NAMALWA (cell line): ENCODE measurements around the gene ARHGAP26.

Source experiments
- DNase-seq: peaks from one replicate; pipeline ENCODE4 v3.0.0-alpha.2; 2015; ENCODE audit warnings: low spot score

ARHGAP26 gene

DNA sequence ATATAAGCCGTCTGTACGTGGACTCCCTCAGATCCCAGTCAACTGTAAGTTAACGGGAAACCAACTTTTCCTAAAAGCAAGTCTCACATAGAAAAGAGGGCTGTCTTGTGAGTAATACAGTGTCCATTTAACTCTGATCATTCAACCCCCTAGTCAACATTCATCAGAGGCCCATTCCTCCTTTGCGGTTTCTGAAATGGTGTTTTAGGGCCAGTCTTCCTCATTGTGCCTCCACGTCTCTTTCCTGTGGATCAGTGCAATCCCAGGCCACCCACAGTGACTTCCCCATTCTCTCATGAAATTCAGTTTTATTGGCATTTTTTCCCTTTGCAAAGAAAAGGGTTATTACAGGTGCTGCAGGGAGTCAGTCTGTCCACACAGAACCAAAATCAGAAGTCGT is 371.5 kb downstream of the ARHGAP26 start:
- no peak for DNase-seq

DNA sequence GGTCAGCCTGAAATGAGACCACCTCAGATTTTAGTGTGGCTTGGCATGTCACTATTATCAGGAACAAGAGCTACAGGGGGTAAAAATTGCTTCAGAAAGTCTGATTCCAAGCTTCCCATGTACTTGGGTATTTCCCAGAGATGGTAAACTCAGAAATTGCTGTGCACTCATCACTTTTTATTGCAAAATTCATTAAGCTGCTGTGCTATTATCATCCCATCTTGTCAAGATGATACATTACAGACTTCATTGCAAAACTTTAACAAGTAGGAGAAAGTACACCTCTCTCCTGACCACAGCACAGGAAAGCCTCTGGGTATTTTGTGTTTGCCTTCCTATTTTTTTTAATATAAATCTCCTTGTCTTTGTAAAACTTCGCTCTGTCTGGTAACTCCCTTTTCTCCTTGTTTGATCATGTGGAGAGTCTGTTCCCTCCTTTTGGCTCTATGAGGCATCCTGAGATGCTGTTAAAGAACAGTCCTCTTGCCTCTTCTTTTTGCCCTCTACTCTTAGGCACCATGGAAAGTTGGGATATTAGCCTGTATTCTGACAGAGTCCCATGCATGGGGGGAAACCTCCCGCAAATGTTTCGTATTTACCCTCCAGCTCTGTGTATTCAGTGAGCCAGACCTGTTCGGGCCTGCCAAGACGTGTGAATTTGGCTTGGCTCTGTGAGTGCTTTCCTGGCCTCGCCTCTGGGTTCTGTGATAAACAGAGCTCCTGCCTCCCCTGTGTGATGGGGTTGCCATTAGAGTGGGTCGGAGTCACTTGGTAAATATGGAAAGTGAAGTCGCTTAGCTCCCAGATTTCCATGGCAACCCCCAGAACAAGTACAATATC is 372.6 kb downstream of the ARHGAP26 start:
- DNase-seq, result no peak

DNA sequence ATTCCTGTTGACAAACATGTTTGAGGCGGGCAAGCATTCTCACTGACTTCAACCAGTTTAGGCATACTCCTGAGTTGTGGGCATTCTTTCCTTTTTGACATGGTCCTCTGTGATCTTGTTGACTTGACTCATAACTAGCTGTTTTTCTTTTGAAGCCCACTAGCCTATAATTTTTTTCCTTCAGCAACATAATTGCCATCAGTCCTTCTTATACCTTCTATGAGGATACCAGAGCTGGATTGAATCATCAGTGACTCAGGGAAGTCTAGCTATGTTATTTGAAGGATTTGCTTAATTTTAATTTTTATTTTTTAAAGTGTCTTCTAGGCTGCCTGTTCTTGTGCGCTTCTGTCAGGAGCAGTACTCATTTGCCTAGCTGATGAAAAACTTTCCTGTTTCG is 373.8 kb downstream of the ARHGAP26 start:
- no peak for DNase-seq

DNA sequence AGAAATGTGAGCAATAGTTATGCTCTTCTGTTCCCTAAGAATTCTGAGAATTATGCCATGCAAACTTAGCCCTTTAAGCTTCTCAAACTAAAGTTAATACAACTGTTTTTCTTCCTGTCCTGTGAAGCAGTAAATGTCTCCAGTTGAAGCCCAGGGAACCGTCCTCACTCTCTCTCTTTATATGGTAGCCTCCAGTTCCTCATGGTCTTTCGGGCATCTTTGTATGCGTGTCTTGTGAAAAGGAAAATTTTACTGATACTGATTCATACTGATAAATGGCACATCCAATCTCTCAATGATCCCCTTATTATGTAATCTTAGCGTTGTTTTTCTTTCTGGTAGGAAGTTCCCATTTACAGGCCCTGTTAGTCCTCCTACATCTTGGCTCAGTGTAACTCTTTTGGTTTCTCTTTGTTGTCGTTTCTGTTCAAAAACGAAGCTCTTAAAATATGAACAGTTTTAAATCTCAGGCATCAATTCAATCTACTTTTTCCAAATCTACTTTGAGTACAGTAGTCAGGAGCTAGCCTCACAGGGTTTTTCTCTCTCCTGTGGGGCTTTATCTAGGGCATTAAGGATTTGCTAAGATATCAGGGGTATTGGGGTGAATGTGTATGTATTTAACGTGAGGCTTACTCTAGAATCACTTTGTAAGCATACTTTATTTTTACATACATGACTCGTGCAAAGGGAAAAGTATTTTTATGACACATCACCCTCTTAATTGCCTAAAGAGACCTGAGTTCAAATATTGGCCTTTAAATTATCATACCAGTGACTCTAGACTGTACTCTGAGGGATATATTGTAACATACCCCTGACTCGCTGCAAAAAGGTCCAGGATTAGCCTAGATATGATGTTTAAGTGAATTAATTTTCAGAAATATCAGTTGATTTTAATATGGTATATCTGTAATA is 375.3 kb downstream of the ARHGAP26 start:
- no peak for DNase-seq

- DNase-seq, result no peak
Measured at GRCh38 chr5:143146161-143146560, 376.0 kb downstream of the ARHGAP26 start.

GRCh38 chr5:143147383-143147782 is 377.2 kb downstream of the ARHGAP26 start:
- no peak for DNase-seq

DNA sequence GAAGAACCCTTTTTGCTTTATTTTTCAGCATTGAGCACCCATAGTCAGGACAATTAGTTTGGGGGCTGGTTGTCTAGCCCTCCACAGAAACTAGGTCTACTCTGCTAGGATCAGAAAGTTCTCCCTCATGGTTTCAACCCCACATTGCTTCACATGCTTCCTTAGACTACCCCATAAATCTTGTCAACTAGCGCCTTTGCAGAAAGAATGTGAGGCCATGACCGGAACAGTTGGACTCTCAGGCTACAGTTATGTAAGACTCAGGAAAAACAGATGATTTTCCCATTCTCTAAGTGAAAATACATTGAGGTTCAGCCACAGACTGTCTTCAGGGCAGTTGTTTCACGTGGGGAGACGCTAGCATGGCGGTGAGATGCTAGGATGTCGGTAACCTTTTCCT is 377.7 kb downstream of the ARHGAP26 start:
- no peak for DNase-seq

- no peak for DNase-seq
Measured at GRCh38 chr5:143148771-143149170, 378.6 kb downstream of the ARHGAP26 start.

- DNase-seq, result no peak
Measured at GRCh38 chr5:143149759-143150158, 379.6 kb downstream of the ARHGAP26 start.

DNA sequence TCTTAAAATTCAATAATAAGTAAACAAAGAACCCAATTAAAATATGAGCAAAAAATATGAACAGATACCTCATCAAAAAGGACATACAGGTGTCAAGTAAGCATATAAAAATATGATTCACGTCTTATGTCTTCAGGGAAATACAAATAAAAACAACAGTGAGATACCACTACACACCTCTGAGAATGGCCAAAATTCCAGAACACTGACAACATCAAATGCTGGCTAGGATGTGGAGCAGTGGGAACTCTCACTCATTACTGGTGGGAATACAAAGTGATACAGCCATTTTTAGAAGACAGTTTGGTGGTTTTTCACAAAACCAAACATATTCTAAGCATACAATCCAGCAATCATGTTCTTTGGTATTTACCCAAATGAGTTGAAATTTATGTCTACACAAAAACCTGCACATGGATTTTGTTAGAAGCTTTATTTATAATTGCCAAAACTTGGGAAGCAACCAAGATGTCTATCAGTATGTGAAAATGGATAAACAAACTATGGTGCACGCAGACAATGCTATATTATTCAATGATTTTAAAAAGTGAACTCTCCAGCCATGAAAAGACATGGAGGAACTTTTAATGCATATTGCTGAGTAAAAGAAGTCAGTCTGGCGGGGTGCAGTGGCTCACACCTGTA is 381.0 kb downstream of the ARHGAP26 start:
- no peak for DNase-seq

- DNase-seq, result no peak
Measured at GRCh38 chr5:143152445-143152844, 382.3 kb downstream of the ARHGAP26 start.

DNA sequence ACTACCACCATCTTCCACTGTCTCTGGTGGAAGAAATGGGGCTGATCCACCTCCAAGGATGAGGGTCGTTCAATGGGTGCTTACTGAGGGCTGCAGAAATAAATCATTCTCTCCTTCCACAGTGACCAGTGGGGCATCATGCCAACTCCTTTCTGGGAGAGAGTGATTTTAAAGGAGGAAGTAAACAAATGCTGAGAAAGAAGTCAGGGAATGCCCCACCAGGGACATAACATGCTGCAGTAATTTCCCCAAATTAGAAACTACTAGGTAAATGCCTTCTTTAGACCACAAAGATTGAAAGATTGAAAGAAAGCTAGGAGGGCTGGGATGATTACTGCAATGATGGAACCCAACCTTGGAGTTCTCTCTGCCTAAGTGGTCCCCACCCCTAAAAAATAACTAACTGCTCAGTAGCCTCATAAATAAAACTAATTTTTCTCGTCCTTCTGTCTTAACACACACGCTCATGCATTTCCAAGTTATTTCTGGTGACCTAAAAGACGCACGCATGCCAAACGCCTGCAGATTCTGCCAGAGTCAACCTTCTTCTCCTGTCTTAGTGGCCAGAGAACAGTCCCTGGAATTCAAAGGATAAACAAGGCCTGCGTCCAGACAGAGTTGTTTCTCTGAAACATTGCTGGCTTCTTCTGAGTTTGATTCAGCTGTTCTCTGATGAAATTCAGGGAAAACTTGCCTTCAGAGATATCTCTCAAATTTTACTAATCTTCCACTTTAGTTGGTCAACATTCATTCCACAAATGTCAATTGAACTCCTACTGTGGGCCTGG is 383.3 kb downstream of the ARHGAP26 start:
- no peak for DNase-seq

DNA sequence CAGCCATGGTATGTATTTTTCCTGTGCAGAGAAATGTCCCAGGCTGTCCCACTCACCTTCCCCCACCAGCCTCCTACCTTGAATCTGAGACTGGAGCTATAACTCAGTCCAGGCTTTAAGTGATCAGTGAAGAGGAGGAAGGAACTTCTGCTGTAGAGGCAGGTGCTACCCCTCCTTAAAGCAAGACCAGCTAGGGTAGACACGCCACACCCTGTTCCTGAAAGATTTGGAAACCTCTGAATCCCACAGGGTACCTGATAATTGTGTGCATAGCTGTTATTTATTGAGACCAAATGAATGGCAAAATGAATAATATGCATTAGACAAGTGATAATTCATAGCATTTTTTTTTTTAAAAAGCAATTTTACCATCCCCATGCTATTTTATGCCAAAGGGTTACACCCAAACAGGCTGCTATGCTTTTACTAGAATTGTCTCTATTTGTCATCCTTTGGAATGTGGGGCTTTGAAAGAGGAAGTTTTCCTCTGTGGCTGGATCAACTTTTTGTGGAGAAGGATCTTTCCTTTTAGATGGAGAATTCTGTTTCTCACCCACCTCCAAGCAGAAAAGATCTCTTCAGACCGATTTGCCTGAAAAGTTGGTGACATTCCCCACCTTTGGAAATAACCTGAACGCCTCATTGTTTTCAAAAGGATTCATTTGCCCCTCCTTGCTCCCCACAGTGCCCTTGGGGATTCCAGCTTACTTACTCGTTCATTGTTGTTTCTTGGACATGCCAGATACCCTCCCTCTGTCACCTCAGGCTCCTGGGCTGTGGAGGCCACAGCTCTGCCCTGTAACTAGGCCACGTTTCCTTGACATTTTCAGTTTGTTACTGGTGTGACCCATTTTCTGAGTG is 384.6 kb downstream of the ARHGAP26 start:
- DNase-seq, result no peak

GRCh38 chr5:143155455-143155854 is 385.3 kb downstream of the ARHGAP26 start:
- no peak for DNase-seq

- DNase-seq, result no peak
Measured at GRCh38 chr5:143156086-143156485, 385.9 kb downstream of the ARHGAP26 start.

- DNase-seq, result no peak
Measured at GRCh38 chr5:143156572-143156971, 386.4 kb downstream of the ARHGAP26 start.

GRCh38 chr5:143159031-143159430 is 388.9 kb downstream of the ARHGAP26 start:
- no peak for DNase-seq

GRCh38 chr5:143161885-143162540 is 391.8 kb downstream of the ARHGAP26 start:
- DNase-seq, result no peak

DNA sequence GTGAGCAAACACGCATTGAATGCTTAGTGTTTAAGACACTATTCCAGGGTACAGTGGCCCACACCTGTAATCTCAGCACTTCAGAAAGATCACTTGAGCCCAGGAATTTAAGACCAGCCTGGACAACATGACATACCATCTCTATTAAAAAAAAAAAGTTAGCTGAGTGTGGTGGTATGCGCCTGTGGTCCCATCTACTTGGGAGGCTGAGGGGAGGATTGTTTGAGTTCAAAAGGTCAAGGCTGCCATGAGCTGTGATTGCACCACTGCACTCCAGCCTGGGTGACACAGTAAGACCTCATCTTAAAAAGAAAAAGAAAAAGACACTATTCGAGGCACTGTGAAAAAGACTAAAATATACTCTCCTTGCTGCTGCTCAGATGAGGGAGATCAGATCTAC is 392.6 kb downstream of the ARHGAP26 start:
- no peak for DNase-seq

DNA sequence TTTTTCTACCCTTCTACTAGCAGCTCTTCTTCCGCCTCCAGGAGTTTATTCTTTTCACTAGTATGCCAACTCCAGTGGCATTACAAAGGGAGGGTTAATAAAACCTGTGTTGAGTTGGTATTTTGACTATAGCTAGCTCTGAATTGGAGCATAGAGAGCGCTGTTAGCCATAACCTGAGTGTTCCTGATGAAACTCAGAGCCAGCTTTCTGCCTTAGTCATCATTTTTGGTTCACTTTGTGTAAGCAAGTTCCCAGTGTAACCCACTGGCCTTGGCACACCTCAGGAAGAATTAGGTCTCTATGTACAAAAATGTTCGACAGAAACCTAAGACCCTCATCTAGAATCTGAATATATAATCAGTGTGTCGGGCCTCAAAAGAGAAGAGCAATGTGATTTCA is 394.4 kb downstream of the ARHGAP26 start:
- no peak for DNase-seq
